Karpas-422 (cell line): ENCODE results near the gene GOLPH3L. TPM values are rescaled to one million over a fixed set of nuclear protein-coding genes. Genes with fewer than 3 reads are reported as not detected.
"Not testable (repeated sequence)": the region's sequence is repeated elsewhere in the genome, so short reads cannot be mapped to it uniquely, and the experiment has no call there.

Experiments
- DNase-seq: peaks from one replicate; pipeline ENCODE4 v3.0.0-alpha.2; 2015
- H2AFZ ChIP-seq: fragments of 200-600 bp; sonication (generic); 2 replicates; pipeline ENCODE4 v1.6.1; 2014; ENCODE audit warnings: antibody characterized with exemption, low read length, mixed read lengths
- H3K27ac ChIP-seq: fragments of 200-600 bp; sonication (generic); 2 replicates; pipeline ENCODE4 v1.5.1; 2014; ENCODE audit warnings: mild to moderate bottlenecking, low read length, moderate library complexity
- H3K27me3 ChIP-seq: fragments of 200-600 bp; sonication (generic); 2 replicates; pipeline ENCODE4 v1.6.1; 2014; ENCODE audit warnings: low read length, mixed read lengths
- H3K36me3 ChIP-seq: fragments of 200-600 bp; sonication (generic); 2 replicates; pipeline ENCODE4 v1.6.1; 2014; ENCODE audit warnings: low read length, mixed read lengths; ENCODE audit not compliant: insufficient read depth
- H3K4me1 ChIP-seq: fragments of 200-600 bp; sonication (generic); 2 replicates; pipeline ENCODE4 v1.6.1; 2014; ENCODE audit warnings: mild to moderate bottlenecking, low read length, mixed read lengths
- H3K4me2 ChIP-seq: fragments of 200-600 bp; sonication (generic); 2 replicates; pipeline ENCODE4 v1.6.1; 2014; ENCODE audit warnings: low read length, low read depth, mild to moderate bottlenecking; ENCODE audit not compliant: poor library complexity, severe bottlenecking
- H3K4me3 ChIP-seq: fragments of 200-600 bp; sonication (generic); 2 replicates; pipeline ENCODE4 v1.5.1; 2014; ENCODE audit warnings: mild to moderate bottlenecking, antibody characterized with exemption, low read length, mixed read lengths
- H3K79me2 ChIP-seq: fragments of 200-600 bp; sonication (generic); 2 replicates; pipeline ENCODE4 v1.6.1; 2014; ENCODE audit warnings: mild to moderate bottlenecking, low read length, mixed read lengths
- H3K9ac ChIP-seq: fragments of 200-600 bp; sonication (generic); 2 replicates; pipeline ENCODE4 v1.6.0; 2014; ENCODE audit warnings: low read length
- H3K9me2 ChIP-seq: fragments of 200-600 bp; sonication (generic), shearing (Covaris generic); replicated peaks from 2 replicates; pipeline ENCODE4 v1.6.0; 2014; ENCODE audit warnings: mild to moderate bottlenecking, low read length, moderate library complexity; ENCODE audit not compliant: insufficient read depth
- H3K9me3 ChIP-seq: fragments of 300-700, 200-600 bp; sonication (generic); 2 replicates; pipeline ENCODE4 v1.6.1; 2014; ENCODE audit warnings: low read length, mixed read lengths
- H4K20me1 ChIP-seq: fragments of 200-600 bp; sonication (generic); 2 replicates; pipeline ENCODE4 v1.6.1; 2014; ENCODE audit warnings: mild to moderate bottlenecking, antibody characterized with exemption, low read length, low read depth; ENCODE audit not compliant: insufficient read depth
- small RNA-seq: library from RNA; depleted of rRNA; stranded (forward); fragments of <200 nt; gene quantifications from one replicate; pipeline ENCODE3, GENCODE V24; 2014
- total RNA-seq: library from RNA; depleted of rRNA; stranded (reverse); fragments of >200 nt; shearing (Covaris generic); gene quantifications from 2 replicates; pipeline ENCODE4 v1.2.3, GENCODE V29; 2014; ENCODE audit warnings: low replicate concordance; rRNA removed

Gene GOLPH3L
- total RNA-seq, 1 experiment from 2014 or later, result 28.1 TPM

GRCh38 chr1:150605451-150605731 lies 91.6 kb downstream of the GOLPH3L start:
- not testable (repeated sequence) for H3K4me2 ChIP-seq, H3K9me3 ChIP-seq, H4K20me1 ChIP-seq, H3K9ac ChIP-seq, H3K4me1 ChIP-seq, H3K27ac ChIP-seq, H2AFZ ChIP-seq, DNase-seq, H3K4me3 ChIP-seq, H3K36me3 ChIP-seq, H3K9me2 ChIP-seq, H3K79me2 ChIP-seq, H3K27me3 ChIP-seq

- Histone ChIP-seq H3K4me3 (no peak overlapping the region), H3K79me2 (no peaks in the 10 kb centered on the region), H2AFZ (no peak overlapping the region), H3K4me1 (no peaks in the 10 kb centered on the region), H3K9ac (no peak overlapping the region), H4K20me1 (no peaks in the 10 kb centered on the region), H3K36me3 (no peaks in the 10 kb centered on the region), H3K27ac (no peak overlapping the region), H3K9me3 (no peaks in the 10 kb centered on the region), H3K27me3 (no peaks in the 10 kb centered on the region), H3K4me2 (no peak overlapping the region), H3K9me2 (no peaks in the 10 kb centered on the region)
- DNase-seq, result no peak
Observed at GRCh38 chr1:150604226-150604588, 92.7 kb downstream of the GOLPH3L start.

- no peaks in the 10 kb centered on the region for H3K79me2 ChIP-seq
- H3K27ac ChIP-seq, result no peak overlapping the region
- no peak overlapping the region for H2AFZ ChIP-seq
- no peak overlapping the region for H3K4me3 ChIP-seq
- DNase-seq, result no peak
- no peaks in the 10 kb centered on the region for H3K36me3 ChIP-seq
- H3K4me2 ChIP-seq, result no peak overlapping the region
- no peak overlapping the region for H3K9ac ChIP-seq
- H3K27me3 ChIP-seq, result no peaks in the 10 kb centered on the region
- H3K9me3 ChIP-seq, result no peaks in the 10 kb centered on the region
- H3K9me2 ChIP-seq, result no peaks in the 10 kb centered on the region
- no peaks in the 10 kb centered on the region for H3K4me1 ChIP-seq
- H4K20me1 ChIP-seq, result no peaks in the 10 kb centered on the region
Observed at GRCh38 chr1:150603711-150604110, 93.2 kb downstream of the GOLPH3L start.

- not testable (repeated sequence) for H4K20me1 ChIP-seq, H3K79me2 ChIP-seq, H2AFZ ChIP-seq, H3K27ac ChIP-seq, H3K4me1 ChIP-seq, H3K9me3 ChIP-seq, H3K9ac ChIP-seq, H3K27me3 ChIP-seq, H3K36me3 ChIP-seq, H3K4me3 ChIP-seq, H3K4me2 ChIP-seq, H3K9me2 ChIP-seq, DNase-seq
Observed at GRCh38 chr1:150602372-150602771, 94.6 kb downstream of the GOLPH3L start.

- Histone ChIP-seq H3K4me3 (no peak overlapping the region), H3K4me2 (no peak overlapping the region), H3K79me2 (no peaks in the 10 kb centered on the region), H3K36me3 (no peaks in the 10 kb centered on the region), H3K9ac (no peak overlapping the region), H3K4me1 (no peaks in the 10 kb centered on the region), H3K27me3 (no peaks in the 10 kb centered on the region), H3K9me3 (no peaks in the 10 kb centered on the region), H3K9me2 (no peaks in the 10 kb centered on the region), H4K20me1 (no peaks in the 10 kb centered on the region), H2AFZ (no peak overlapping the region), H3K27ac (no peak overlapping the region)
- DNase-seq, result no peak
Observed at GRCh38 chr1:150601540-150601939, 95.4 kb downstream of the GOLPH3L start.

GRCh38 chr1:150598346-150598745 lies 98.6 kb downstream of the GOLPH3L start:
- not testable (repeated sequence) for DNase-seq, H3K79me2 ChIP-seq, H4K20me1 ChIP-seq, H2AFZ ChIP-seq, H3K9me2 ChIP-seq, H3K9ac ChIP-seq, H3K36me3 ChIP-seq, H3K27me3 ChIP-seq, H3K4me3 ChIP-seq, H3K9me3 ChIP-seq, H3K4me2 ChIP-seq, H3K27ac ChIP-seq, H3K4me1 ChIP-seq

GRCh38 chr1:150596976-150597375 lies 100.0 kb downstream of the GOLPH3L start:
- Histone ChIP-seq H4K20me1 (no peaks in the 10 kb centered on the region), H3K4me3 (no peak overlapping the region), H3K79me2 (no peaks in the 10 kb centered on the region), H3K27ac (no peak overlapping the region), H3K9me3 (no peaks in the 10 kb centered on the region), H3K4me1 (no peaks in the 10 kb centered on the region), H3K9ac (no peak overlapping the region), H3K27me3 (no peaks in the 10 kb centered on the region), H3K36me3 (no peaks in the 10 kb centered on the region), H3K4me2 (no peak overlapping the region), H2AFZ (no peak overlapping the region), H3K9me2 (no peaks in the 10 kb centered on the region)
- no peak for DNase-seq

Small RNAs within 50 kb of the gene (small RNA-seq; reads per million reads assigned to genes)
- gene RF00015, result not detected
- not detected for gene RF00561
- not detected for gene RNU6-1042P

Other genes with a start within 250 kb of the GOLPH3L start
- gene TARS2, start 209.7 kb downstream of the GOLPH3L start, total RNA-seq, result 38.3 and 77.2 TPM in 2 replicates
- gene ECM1, start 189.0 kb downstream of the GOLPH3L start, total RNA-seq, result 2.2 and 7.2 TPM in 2 replicates
- gene FALEC, start 181.4 kb downstream of the GOLPH3L start, total RNA-seq, result 0.54 TPM in 1 of 2 replicates, not detected in the other
- gene ADAMTSL4, start 147.7 kb downstream of the GOLPH3L start, total RNA-seq, result not detected in 2 replicates
- 141 and 150 TPM in 2 replicates for gene MCL1, start 117.5 kb downstream of the GOLPH3L start, total RNA-seq
- 113 and 121 TPM in 2 replicates for gene ENSA, start 67.5 kb downstream of the GOLPH3L start, total RNA-seq
- gene HORMAD1, start 23.7 kb upstream of the GOLPH3L start, total RNA-seq, result 0.51 and 2.8 TPM in 2 replicates
- 136 and 160 TPM in 2 replicates for gene CTSS, start 68.6 kb upstream of the GOLPH3L start, total RNA-seq
- 3.7 and 6.5 TPM in 2 replicates for gene CTSK, start 111.1 kb upstream of the GOLPH3L start, total RNA-seq
- gene ARNT, start 179.4 kb upstream of the GOLPH3L start, total RNA-seq, result 26.7 and 32.0 TPM in 2 replicates
- gene CTXND2, start 190.0 kb upstream of the GOLPH3L start, total RNA-seq, result not detected in 2 replicates
- gene SETDB1, start 229.2 kb upstream of the GOLPH3L start, total RNA-seq, result 47.0 and 60.1 TPM in 2 replicates